Brain pericyte (primary cell): ENCODE measurements around the gene RIMBP2.
"Not testable (repeated sequence)": the region's sequence is repeated elsewhere in the genome, so short reads cannot be mapped to it uniquely, and the experiment has no call there.

Experiments
- DNase-seq: peaks from one replicate; pipeline ENCODE4 v3.0.0-alpha.2; 2012; ENCODE audit warnings: low read depth, low spot score

RIMBP2 gene

DNA sequence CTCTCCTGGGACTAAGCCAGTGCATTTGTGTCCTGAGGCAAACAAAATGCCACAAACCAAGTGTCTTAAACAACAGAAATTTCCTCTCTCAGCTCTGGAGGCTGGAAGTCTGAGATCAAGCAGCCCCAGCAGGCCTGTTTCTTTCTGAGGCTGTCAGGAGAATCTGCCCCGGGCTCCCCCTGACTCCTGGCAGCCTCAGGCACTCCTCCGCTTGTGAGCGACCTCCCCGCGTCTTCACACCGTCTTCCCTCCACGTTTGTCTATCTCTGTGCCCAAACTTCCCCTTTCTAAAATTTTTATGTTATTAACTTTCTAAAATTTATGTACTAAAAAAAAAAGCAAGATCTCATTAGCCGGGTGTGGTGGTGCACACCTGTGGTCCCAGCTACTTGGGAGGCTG, 59.7 kb downstream of the RIMBP2 start:
- DNase-seq = no peak

- DNase-seq = no peak
Measured at GRCh38 chr12:130655881-130656280, 60.2 kb downstream of the RIMBP2 start.

- no peak for DNase-seq
Measured at GRCh38 chr12:130655010-130655409, 61.1 kb downstream of the RIMBP2 start.

DNA sequence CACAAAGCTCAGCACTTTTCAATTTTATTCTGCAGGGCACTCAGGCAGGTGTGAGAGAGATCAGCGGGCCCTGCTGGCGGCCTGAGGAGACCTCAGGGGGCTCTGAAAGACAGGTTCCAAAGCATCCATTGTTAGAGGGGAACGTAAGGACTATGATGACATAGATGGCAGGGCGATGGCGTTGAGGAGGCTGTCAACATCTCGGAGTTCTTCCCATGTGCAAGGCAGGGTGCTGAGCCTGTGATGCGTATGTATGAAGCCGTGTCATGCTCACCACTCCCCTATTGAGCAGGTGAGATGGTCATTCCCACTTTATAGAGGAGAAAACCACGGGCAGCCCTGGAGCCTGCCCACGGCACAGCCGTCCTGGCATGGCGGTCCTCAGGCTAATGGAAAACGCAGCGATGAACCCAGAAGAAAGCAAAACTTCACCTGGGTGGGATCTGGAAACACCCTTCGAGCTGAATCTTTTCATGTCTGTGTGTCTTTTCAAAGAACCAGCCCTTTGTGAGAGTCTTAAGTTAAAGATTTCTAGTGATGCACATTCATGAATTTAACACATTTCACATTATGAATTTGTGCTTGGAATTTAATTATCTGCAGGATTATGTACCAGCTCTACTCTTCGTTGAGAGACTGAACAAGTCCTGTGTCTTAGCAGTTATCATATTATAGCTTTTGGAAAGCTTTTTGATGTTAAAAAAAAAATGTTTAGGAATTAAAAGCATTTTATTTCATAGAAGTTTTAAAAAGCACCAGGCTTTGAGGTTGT, 64.7 kb downstream of the RIMBP2 start:
- DNase-seq = no peak

DNA sequence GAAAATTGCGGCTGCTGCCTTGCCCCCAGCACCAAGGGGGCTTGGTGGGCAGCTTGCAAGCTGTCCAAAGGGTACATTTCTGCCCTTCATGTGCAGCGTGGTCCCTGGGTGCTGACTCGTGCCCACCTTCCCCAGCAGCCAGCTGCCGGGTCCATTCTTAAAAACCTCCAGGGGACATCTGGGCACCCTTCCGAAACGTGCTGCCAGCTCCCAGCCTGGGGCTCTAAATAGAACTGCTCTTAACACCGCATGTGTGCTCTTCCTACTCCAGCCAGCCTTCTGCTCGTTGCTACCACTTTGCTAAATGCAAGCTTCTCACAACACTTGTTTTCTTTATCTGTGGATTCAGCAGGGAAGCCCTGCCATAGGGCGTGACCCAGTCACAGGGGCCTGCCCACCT, 66.0 kb downstream of the RIMBP2 start:
- no peak for DNase-seq

DNA sequence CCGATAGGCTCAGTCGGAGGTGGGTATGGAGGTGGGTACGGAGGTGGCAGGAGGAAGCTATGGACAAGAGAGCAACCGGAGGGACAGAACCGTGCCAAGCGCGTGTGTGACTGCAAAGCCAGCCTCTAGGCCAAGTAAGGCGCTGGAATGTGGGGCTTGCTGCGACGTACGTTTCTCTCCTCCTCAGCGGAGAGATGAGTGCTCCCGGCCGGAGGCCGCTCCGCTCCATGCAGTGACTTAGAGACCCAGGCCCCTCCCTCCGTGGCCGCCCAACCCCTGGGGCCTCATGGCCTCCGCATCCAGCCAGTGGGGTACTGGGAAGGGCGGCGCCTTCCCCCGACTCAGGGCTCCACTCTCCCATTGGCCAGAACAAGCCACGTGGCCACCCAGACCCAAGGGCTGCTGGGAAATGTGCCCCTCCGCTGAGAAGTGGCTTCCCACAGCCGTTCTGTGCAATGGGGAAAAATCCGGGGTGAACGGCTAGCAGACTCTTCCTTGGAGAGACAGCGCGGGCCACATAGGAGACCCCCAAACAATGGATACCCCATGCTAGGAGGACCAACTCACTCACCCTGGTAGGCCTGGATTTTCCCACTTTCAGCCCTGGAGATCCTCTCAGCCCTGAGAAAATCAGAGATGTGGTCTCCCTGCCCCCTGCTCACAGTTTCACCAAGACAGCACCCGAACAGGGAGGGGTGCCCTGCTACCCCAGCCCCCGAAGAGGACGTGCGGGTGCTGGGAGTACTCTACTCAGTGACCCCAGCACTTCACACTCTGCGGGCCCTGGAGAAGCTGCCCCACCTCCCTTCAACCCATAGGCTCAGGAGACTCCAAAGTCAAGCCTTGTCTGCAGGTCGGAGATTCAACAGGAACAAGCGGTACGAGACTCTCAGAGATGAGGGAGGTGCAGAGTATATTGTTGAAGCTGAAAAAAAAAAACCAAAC, 66.7 kb downstream of the RIMBP2 start:
- DNase-seq = no peak

- no peak for DNase-seq
Measured at GRCh38 chr12:130647814-130648213, 68.3 kb downstream of the RIMBP2 start.

- DNase-seq = no peak
Measured at GRCh38 chr12:130646716-130647370, 69.3 kb downstream of the RIMBP2 start.

- not testable (repeated sequence) for DNase-seq
Measured at GRCh38 chr12:130646191-130646590, 69.9 kb downstream of the RIMBP2 start.

- DNase-seq = no peak
Measured at GRCh38 chr12:130645751-130646150, 70.3 kb downstream of the RIMBP2 start.

- no peak for DNase-seq
Measured at GRCh38 chr12:130644566-130644965, 71.5 kb downstream of the RIMBP2 start.

DNA sequence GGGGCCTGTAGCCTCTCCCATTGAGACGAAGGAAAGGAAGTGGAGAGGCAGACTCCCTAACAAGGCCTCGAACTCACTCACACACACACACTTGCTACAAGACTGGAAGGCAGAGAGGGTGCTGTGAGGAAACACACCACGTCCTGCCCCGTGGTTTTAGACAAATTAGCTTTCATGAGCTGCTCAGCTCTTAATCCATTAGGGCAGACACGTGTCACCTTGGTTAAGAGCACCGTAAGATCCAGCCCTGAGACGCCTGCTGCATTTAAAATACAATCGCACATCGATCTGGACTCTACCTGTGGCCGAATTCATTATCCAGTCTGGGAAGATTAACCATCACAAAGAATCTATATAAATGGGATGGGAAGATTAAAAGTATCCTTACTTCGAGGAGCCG, 72.0 kb downstream of the RIMBP2 start:
- no peak for DNase-seq

DNA sequence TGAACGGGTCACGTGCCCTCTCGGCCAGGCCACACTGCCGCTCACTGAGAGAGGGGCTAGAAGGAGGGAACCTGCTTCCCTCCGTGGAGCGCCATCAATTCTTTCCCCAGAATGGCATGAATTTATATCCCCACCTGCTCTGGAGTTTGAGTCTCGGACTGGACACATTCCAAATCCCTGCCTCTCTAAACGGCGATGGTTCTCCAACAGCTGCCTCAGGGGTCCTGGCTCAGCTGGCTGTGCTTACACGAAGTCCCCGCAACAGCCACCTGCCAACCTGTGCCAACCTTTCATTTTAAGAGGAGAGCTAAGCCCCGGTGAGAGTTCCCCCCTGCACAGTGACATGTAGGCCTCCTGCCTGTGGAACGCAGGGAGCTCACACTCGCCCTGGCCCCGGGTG, 73.2 kb downstream of the RIMBP2 start:
- no peak for DNase-seq

DNA sequence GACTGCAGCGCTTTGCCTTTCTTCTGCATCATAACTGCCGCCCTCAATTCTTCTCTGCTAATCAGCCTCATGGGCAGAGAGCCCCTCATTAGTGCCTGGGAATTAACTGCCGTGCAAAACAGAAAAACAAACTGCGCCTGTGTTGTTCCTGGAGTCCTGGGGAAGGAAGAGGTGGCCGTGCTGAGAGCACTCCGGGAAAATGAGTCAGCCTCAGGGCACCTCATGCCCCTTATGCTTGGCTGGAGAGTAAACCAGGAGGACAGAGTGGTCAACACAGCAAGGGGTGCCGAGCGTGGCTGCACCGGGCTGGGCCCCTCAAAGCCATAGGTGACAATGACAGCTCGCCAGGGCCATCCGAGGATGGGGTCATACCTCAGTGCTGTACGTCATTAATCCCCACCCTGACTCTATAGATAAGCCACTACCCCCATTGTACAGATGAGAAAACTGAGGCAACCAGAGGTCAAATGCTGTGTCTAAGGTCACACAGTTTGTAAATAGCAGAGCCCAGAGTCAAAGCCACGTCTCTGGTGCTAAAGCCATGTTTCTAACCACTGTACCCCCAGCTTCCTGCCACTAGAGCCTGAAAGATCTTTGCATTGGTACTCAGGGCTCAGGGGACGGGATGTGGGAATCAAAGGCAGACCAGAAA, 74.4 kb downstream of the RIMBP2 start:
- no peak for DNase-seq

GRCh38 chr12:130640901-130641300, 75.2 kb downstream of the RIMBP2 start:
- DNase-seq = no peak

DNA sequence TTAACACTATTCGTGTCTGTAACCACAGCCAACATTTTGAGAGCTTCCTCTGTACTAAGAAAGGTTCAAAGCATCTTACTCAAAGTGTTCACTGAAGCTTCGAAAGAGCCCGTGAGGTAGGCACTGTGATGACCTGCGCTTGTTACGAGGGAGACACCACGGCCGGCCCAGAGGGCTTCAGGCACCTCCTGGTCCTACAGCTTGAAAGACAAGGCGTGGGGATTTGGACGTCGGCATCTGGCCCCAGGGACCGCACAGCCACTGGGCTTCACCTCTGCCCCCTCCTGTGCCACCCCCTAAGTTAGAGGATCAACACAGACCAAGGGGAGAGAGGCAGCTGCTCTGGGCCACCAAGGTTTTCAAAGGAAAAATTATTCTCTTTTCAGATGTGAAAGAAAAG, 75.6 kb downstream of the RIMBP2 start:
- DNase-seq = no peak

GRCh38 chr12:130639476-130640424, 76.3 kb downstream of the RIMBP2 start:
- no peak for DNase-seq

- DNase-seq = no peak
Measured at GRCh38 chr12:130636370-130636769, 79.7 kb downstream of the RIMBP2 start.

- DNase-seq = no peak
Measured at GRCh38 chr12:130634866-130635265, 81.2 kb downstream of the RIMBP2 start.

- DNase-seq = no peak
Measured at GRCh38 chr12:130633771-130634170, 82.3 kb downstream of the RIMBP2 start.

DNA sequence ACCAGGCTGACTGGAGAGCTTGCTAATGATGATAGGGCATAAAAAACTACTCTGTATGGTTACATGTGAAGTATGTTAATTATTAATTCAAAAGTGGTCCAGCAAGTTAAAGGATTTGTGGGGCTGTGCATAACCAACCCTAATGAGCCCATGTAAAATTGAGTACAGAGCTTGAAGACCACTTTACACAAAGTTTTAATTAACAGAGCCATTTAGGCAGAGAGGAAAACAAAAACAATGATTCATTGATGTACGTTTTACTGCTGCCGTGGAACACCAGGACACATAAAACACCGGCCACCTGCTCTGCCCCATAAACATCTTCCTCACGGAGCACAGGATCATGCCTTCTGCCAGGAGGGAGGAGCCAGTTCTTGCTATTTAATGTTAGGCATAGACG, 83.5 kb downstream of the RIMBP2 start:
- no peak for DNase-seq
